Nucleus accumbens (tissue), 56 donors: Measurements from ENCODE around the gene GLYR1.

Source experiments
- DNase-seq, 56 donors: peaks; one replicate each; lab custom pipeline; 2025; lab: John Stamatoyannopoulos, UW

The GLYR1 gene

GRCh38 chr16:4769306-4769638, 77.8 kb downstream of the GLYR1 start:
- DNase-seq: no peak

DNA sequence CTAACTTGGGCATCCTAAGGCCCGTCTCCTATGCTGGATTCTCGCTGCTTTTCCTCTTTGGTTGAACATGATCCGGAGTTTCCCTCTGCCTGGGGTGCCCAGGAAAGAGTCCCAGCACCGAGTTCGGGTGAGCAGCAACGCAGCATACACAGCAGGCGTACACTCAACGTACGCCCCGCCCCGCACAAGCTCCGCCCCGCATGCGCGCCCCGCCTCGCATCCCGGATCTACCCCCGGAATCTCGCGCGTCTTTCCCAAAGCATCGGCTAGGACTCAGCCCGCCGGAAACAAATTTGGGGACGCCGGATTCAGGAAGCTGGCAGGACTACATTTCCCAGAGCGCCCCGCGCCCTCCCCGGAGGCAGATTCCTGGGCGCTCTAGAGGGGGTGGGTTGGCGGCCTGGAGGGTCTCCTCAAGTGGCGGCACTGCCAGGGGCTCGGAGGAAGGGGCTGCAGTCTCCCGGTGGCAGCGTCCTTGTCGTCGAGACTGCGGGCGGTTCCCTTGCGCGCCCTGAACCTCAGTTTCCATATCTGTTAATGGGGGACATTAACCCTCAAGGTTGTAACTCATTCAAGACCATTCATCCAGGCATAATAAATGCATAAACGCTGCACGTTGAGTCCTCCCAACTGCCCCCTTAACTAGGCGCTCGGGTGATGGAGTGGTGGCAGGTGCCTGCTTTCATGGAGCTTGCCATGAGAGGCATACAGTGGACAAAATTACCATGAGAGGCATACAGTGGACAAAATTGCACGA, 78.4 kb downstream of the GLYR1 start:
- peak; percentile 66 to 99 (median 96) for DNase-seq

DNA sequence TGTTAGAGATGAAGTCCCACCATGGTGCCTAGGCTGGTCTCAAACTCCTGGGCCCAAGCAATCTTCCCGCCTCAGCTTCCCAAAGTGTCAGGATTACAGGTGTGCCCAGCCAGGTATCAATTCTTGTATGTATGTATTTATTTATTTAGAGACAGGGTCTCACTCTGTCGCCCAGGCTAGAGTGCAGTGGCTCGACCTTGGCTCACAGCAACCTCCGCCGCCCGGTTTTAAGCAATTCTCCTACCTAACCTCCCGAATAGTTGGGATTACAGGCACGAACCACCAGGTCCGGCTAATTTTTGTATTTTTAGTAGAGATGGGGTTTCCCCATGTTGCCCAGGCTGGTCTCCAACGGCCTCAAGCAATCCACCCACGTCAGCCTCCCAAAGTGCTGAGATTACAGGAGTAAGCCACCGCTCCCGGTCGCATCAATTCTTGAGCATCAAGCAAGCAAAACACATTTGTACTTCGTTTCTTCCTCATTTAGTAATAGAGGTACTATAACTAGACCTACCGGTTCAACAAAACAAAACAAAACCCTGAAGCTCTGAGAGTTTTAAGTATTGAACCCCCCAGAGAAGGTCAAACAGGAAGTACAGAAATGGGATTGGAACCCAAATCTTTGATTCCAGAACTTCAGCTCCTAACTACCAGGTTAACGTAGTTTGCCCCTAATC, 79.1 kb downstream of the GLYR1 start:
- DNase-seq: peak in 1 of 56 donors; percentile 22

DNA sequence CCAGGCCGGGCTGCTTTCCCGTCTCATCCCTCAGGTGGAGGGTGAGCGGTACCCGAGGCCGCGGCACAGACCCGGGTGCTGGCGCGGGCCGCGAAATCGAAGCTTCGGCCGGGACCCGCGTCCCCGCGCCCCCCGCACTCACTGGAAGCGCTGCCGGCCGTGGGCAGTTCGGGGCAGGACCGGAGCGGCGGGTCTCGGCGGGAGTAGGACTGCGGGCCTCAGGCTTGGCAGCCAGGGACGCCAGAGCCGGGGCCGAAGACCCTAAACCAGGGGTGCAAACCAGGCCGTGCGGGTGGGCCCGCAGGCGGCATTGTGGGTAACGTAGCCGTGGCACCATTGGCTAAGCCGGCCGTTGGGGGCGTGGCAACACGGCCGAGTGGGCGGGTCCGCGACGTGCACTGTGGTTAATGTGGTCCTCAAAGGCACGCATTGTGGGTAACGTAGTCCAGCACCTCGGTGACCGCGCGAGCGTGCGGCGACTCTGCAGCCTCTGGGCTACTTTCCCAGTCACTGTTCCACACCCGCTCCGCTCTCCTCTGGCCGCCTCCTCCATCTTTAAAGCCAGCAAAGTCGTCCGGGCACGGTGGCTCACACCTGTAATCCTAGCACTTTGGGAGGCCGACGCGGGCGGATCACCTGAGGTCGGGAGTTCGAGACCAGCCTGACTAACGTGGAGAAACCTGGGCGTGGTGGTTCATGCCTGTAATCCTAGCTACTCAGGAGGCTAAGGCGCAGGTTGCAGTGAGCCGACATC, 80.0 kb downstream of the GLYR1 start, which contains the start of gene ZNF500:
TSS of gene ZNF500 (minus strand) at position 288 of the 754 bp plus-strand sequence. CDS start 1,184 bp downstream, outside the sequence.
- DNase-seq: peak; percentile 67 to 99 (median 95)

DNA sequence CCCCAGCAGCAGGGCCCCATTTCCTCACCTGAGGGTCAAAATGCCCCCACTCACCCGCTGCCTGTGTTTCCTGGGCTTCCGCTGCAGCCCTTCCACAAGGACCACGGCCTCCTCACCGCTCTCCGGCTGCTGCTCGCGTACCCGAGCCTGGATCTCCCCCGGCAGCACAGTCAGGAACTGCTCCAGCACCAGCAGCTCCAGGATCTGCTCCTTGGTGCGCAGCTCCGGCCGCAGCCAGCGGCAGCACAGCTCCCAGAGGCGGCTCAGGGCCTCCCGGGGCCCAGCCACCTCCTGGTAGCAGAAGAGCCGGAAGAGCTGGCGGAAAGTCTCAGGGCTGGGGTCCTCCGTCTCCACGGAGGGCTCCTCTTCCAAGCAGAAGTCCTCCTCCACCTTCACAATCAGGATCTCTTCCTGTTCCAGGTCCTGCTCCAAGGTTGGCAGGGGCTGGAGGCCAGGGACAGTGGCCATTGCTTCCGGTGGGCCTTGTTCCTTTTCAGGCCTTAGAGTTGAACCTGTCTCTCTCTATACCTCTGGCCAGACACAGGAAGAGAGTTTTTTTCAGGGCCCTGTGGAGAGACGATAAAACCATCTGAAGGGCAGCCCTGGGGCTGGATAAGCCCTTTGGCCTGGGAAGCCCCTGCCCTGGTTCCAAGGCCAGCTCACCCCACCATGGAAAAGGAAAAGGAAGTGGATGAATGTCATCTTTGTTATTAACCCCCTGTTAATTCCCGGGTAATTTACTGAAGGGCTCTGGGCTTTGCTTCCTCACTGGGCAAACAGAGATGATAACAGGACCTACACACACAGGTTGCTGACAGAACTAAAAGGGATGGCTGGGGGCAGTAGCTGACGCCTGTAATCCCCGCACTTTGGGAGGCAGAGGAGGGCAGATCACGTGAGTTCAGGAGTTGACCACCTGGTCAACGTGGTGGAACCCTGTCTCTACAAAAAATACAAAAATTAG, 81.3 kb downstream of the GLYR1 start:
- no peak for DNase-seq

- DNase-seq: no peak
Observed at GRCh38 chr16:4763791-4764190, 83.3 kb downstream of the GLYR1 start.

DNA sequence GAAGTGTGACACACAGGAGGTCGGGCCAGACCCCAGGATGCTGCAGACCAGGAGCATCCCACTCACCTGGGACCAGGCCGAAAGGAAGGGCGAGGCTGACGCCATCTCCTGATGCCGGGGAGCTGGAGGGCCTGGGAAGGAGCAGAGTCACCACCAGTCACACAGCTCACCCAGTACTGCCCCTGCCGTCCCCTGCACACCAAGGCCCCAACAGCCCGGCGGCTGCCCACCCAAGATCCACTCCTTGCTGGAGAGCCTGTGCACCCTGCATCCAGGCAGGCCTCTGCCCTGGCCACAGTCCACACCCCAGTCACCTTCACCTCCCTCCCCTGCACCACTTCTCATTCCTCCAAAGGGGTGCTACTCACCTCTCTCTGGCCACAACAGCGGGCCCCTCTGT, 84.9 kb downstream of the GLYR1 start:
- no peak for DNase-seq

DNA sequence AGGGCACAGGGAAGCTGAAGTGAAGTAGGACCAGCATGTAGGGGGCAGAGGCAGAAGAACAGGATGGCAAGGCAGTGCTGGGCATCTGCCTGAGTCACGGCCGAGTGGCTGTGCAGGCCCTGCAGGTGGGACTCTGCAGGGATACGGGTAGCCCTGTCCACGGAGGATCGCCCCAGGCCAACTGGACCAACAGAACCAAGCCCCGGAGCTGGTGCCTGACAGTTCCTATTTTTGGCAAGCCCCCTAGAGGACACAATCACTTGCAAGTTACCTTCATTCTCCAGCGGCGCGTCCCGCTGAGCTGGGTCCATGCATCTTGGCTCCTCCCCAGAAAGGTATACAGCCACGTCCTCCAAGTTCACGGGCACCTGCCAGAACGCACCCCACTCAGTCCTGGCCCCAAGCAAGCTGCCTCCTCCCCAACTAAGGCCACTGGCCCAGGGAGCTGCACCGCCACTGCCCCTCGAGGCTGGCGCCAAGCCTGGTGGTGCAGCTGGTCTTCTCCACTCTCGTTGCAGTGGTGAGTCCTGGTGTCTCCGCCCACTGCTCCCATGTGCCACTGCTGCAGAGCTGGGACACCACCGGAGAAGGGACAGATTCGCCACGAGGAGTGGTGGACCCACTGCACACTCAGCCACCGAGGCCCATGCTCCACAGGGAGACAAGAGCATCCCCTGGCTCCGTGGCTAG, 86.7 kb downstream of the GLYR1 start:
- DNase-seq: no peak

- no peak for DNase-seq
Observed at GRCh38 chr16:4755687-4756086, 91.4 kb downstream of the GLYR1 start.

- no peak for DNase-seq
Observed at GRCh38 chr16:4754865-4755264, 92.2 kb downstream of the GLYR1 start.

DNA sequence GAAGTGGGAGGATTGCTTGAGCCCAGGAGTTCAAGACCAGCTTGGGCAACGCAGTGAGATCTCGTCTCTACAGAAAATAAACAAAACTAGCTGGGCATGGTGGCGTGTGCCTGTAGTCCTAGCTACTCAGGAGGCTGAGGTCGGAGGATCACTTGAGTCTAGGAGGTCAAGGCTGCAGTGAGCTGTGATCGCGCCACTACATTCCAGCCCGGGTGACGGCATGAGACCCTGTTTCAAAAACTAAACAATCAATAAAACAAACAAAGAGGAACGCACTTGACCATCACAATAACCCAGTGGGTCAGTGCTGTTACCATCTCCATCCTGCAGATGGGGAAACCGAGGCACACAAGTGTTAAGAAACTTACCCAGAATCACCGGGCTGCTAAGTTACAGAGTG, 93.9 kb downstream of the GLYR1 start:
- DNase-seq: no peak
